Measurements from ENCODE around the gene KRT17. TPM values are rescaled to one million over a fixed set of nuclear protein-coding genes. Genes with fewer than 3 reads are reported as not detected.

KRT17 gene
- polyA plus RNA-seq, 1 donor from 2014 or later: not detected

DNA sequence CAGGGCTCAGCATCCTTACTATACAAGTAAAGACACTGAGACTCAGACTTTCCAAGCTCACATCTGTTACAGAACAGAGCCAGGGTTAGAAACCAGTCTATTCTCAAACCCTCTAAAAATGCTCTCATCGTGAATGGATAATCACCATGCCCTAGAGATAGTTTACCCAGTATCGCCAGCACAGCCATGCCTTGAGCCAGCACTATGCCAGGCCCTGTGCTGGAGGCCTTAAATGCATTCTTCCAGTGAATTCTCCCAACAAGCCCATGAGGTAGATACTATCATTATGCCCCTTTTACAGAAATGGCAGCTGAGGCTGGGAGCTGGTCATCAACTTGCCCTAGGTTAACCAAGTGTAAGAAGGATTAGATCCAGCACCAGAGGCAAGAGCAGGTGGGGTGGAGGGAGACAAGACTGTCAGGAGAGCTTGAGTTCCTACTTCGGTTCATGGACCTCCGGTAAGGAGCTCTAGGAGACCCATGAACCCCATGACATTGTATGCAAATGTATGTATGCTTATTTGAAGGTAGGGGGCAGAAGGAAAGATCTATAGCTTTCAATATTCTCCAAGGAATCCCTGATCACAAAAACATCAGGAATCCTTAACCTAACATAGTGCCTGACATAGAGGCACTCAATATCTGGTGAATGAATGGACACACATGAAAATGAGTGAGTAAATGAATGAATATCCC is 42.9 kb downstream of the KRT17 start:
- Histone ChIP-seq H3K27me3 (ENCODE audit: insufficient read depth, low read depth, low read length) (no peaks in the 10 kb centered on the region), H3F3A (ENCODE audit: insufficient read depth, low read length, poor library complexity, severe bottlenecking) (no peaks in the 10 kb centered on the region), H3K79me2 (replicated peaks; ENCODE audit: insufficient read depth, low read length) (no peaks in the 10 kb centered on the region), H3K4me2 (ENCODE audit: low read length) (no peak overlapping the region), H2AFZ (ENCODE audit: low read depth, low read length) (no peak overlapping the region), H3K4me3 (ENCODE audit: low read length) (no peak overlapping the region), H3K9me3 (ENCODE audit: low read length) (no peaks in the 10 kb centered on the region), H3K27ac (ENCODE audit: low read length) (no peak overlapping the region), H3K9me2 (ENCODE audit: insufficient read depth, low read length) (no peaks in the 10 kb centered on the region), H4K20me1 (ENCODE audit: insufficient read depth) (no peaks in the 10 kb centered on the region), H3K36me3 (ENCODE audit: insufficient read depth, low read length) (no peaks in the 10 kb centered on the region), H3K9ac (ENCODE audit: low read length) (no peak overlapping the region)
- TF ChIP-seq MXI1 (conservative IDR thresholded peaks at IDR 0.05; ENCODE audit: poor library complexity, severe bottlenecking): no peak
- TF ChIP-seq, protein P1, sequence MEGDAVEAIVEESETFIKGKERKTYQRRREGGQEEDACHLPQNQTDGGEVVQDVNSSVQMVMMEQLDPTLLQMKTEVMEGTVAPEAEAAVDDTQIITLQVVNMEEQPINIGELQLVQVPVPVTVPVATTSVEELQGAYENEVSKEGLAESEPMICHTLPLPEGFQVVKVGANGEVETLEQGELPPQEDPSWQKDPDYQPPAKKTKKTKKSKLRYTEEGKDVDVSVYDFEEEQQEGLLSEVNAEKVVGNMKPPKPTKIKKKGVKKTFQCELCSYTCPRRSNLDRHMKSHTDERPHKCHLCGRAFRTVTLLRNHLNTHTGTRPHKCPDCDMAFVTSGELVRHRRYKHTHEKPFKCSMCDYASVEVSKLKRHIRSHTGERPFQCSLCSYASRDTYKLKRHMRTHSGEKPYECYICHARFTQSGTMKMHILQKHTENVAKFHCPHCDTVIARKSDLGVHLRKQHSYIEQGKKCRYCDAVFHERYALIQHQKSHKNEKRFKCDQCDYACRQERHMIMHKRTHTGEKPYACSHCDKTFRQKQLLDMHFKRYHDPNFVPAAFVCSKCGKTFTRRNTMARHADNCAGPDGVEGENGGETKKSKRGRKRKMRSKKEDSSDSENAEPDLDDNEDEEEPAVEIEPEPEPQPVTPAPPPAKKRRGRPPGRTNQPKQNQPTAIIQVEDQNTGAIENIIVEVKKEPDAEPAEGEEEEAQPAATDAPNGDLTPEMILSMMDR (IDR thresholded peaks at IDR 0.05; ENCODE audit: poor library complexity, severe bottlenecking): no peak

DNA sequence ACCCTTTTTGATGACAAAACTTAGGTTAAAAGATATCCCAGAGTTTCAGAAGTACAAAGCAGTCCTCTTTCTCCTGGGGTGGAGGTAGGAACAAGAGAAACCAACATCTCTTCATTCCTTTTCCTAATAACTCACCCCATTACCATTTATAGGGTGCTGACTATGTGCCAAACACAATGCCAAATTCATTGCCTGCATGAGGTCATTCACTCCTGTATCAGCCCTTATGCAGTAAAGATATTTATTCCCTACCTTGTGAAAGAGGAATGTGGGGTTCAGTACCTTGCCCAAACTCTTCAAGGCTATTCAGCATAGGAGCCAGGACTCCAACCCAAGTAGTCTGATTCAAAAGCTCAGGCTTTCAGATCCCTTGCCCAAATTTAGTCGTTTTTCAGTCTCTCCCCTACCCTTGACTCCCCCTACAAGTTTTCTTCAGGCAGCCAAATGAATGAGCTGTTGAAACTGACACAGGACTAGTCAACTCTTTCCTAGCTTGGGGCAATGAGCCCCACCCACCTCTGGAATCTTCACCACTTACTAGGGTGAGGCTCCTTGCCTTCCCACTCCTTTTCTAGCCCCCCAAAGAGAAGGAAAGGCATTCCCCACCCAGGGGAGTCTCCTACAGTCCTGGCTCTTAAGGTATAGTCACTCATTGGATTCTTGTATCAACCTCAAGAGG is 43.5 kb downstream of the KRT17 start:
- H3K36me3 ChIP-seq (ENCODE audit: insufficient read depth, low read length): no peaks in the 10 kb centered on the region

More for the DNA sequence above, 43.5 kb downstream of the KRT17 start:
- Histone ChIP-seq H3K27ac (ENCODE audit: low read length) (no peak overlapping the region), H3F3A (ENCODE audit: insufficient read depth, low read length, poor library complexity, severe bottlenecking) (no peaks in the 10 kb centered on the region), H2AFZ (ENCODE audit: low read depth, low read length) (no peak overlapping the region), H3K4me3 (ENCODE audit: low read length) (no peak overlapping the region), H3K9ac (ENCODE audit: low read length) (no peak overlapping the region), H4K20me1 (ENCODE audit: insufficient read depth) (no peaks in the 10 kb centered on the region), H3K9me3 (ENCODE audit: low read length) (no peaks in the 10 kb centered on the region), H3K4me2 (ENCODE audit: low read length) (no peak overlapping the region), H3K9me2 (ENCODE audit: insufficient read depth, low read length) (no peaks in the 10 kb centered on the region), H3K79me2 (replicated peaks; ENCODE audit: insufficient read depth, low read length) (no peaks in the 10 kb centered on the region), H3K27me3 (ENCODE audit: insufficient read depth, low read depth, low read length) (no peaks in the 10 kb centered on the region)
- no peak for TF ChIP-seq REST (IDR thresholded peaks at IDR 0.05; ENCODE audit: borderline replicate concordance)

Data from neural cell (in vitro differentiated cells).